ENCODE results near the gene RBM12.

- no peak for TF ChIP-seq POLR2A (IDR thresholded peaks at IDR 0.05)
- no peak for TF ChIP-seq CTCF (IDR thresholded peaks at IDR 0.05)
These were observed 49.4 kb upstream of the RBM12 start for GRCh38 chr20:35714127-35714526.
